Measurements from ENCODE around the gene CEP70.
"Not testable (repeated sequence)": the region's sequence is repeated elsewhere in the genome, so short reads cannot be mapped to it uniquely, and the experiment has no call there.

Gene CEP70

GRCh38 chr3:138559134-138559533 lies 34.9 kb downstream of the CEP70 start:
- no peak for TF ChIP-seq CTCF (IDR thresholded peaks at IDR 0.05; ENCODE audit: low read depth, low read length)
- no peak overlapping the region for H3K4me3 ChIP-seq (ENCODE audit: low read depth, low read length)

- H3K4me3 ChIP-seq (ENCODE audit: low read depth, low read length) = not testable (repeated sequence)
These were observed 39.3 kb downstream of the CEP70 start for GRCh38 chr3:138554775-138555174.

- not testable (repeated sequence) for H3K4me3 ChIP-seq (ENCODE audit: low read depth, low read length)
These were observed 43.1 kb downstream of the CEP70 start for GRCh38 chr3:138550958-138551357.

GRCh38 chr3:138549179-138549977 lies 44.7 kb downstream of the CEP70 start:
- no peak for TF ChIP-seq CTCF (IDR thresholded peaks at IDR 0.05; ENCODE audit: low read depth, low read length)
- no peak overlapping the region for H3K4me3 ChIP-seq (ENCODE audit: low read depth, low read length)

GRCh38 chr3:138547342-138547975 lies 46.6 kb downstream of the CEP70 start:
- no peak overlapping the region for H3K4me3 ChIP-seq (ENCODE audit: low read depth, low read length)
- no peak for TF ChIP-seq CTCF (IDR thresholded peaks at IDR 0.05; ENCODE audit: low read depth, low read length)

GRCh38 chr3:138544546-138544945 lies 49.5 kb downstream of the CEP70 start:
- no peak for TF ChIP-seq CTCF (IDR thresholded peaks at IDR 0.05; ENCODE audit: low read depth, low read length)

GRCh38 chr3:138542977-138543376 lies 51.1 kb downstream of the CEP70 start:
- no peak for TF ChIP-seq CTCF (IDR thresholded peaks at IDR 0.05; ENCODE audit: low read depth, low read length)
- H3K4me3 ChIP-seq (ENCODE audit: low read depth, low read length) = no peak overlapping the region

More at GRCh38 chr3:138544546-138544945, 49.5 kb downstream of the CEP70 start:
- no peak overlapping the region for H3K4me3 ChIP-seq (ENCODE audit: low read depth, low read length)

- H3K4me3 ChIP-seq (ENCODE audit: low read depth, low read length) = no peak overlapping the region
- no peak for TF ChIP-seq CTCF (IDR thresholded peaks at IDR 0.05; ENCODE audit: low read depth, low read length)
These were observed 54.7 kb downstream of the CEP70 start for GRCh38 chr3:138539352-138539751.

- H3K4me3 ChIP-seq (ENCODE audit: low read depth, low read length) = not testable (repeated sequence)
These were observed 72.6 kb downstream of the CEP70 start for GRCh38 chr3:138521445-138521844.

Measured in WI38 (cell line).